Ecto neural progenitor cell (in vitro differentiated cells): ENCODE results near the gene PHKA1.
"Not testable (repeated sequence)": the region's sequence is repeated elsewhere in the genome, so short reads cannot be mapped to it uniquely, and the experiment has no call there.

Experiments used
- DNase-seq: peaks from one replicate; pipeline ENCODE4 v3.0.0-alpha.2; 2018; ENCODE audit warnings: low spot score

Gene PHKA1

GRCh38 chrX:72713599-72714477 is at the start of gene PHKA1:
Gene PHKA1 (minus strand): TSS chrX:72714306. CDS start chrX:72713880, 426 bp downstream.
- DNase-seq: peak; percentile 59

- not testable (repeated sequence) for DNase-seq
Measured at GRCh38 chrX:72760454-72760853, 46.3 kb upstream of the PHKA1 start.

GRCh38 chrX:72748545-72748944 is 34.4 kb upstream of the PHKA1 start:
- not testable (repeated sequence) for DNase-seq

- not testable (repeated sequence) for DNase-seq
Measured at GRCh38 chrX:72745546-72745945, 31.4 kb upstream of the PHKA1 start.

GRCh38 chrX:72735561-72735960 is 21.5 kb upstream of the PHKA1 start:
- no peak for DNase-seq

GRCh38 chrX:72733636-72734035 is 19.5 kb upstream of the PHKA1 start:
- DNase-seq: not testable (repeated sequence)

- no peak for DNase-seq
Measured at GRCh38 chrX:72727846-72728245, 13.7 kb upstream of the PHKA1 start.

GRCh38 chrX:72716766-72717165 is 2.7 kb upstream of the PHKA1 start:
- no peak for DNase-seq

GRCh38 chrX:72715546-72715945 is 1.4 kb upstream of the PHKA1 start:
- no peak for DNase-seq

GRCh38 chrX:72714478-72714916 is 391 bp upstream of the PHKA1 start:
- peak; percentile 54 for DNase-seq

- DNase-seq: no peak
Measured at GRCh38 chrX:72713130-72713529, 976 bp downstream of the PHKA1 start.

GRCh38 chrX:72712094-72712755 is 1.9 kb downstream of the PHKA1 start:
- no peak for DNase-seq

- no peak for DNase-seq
Measured at GRCh38 chrX:72705814-72706213, 8.3 kb downstream of the PHKA1 start.

GRCh38 chrX:72705111-72705510 is 9.0 kb downstream of the PHKA1 start:
- DNase-seq: no peak

- no peak for DNase-seq
Measured at GRCh38 chrX:72694170-72694569, 19.9 kb downstream of the PHKA1 start.

- no peak for DNase-seq
Measured at GRCh38 chrX:72693477-72693876, 20.6 kb downstream of the PHKA1 start.

GRCh38 chrX:72687396-72687795 is 26.7 kb downstream of the PHKA1 start:
- no peak for DNase-seq

GRCh38 chrX:72685810-72686456 is 28.2 kb downstream of the PHKA1 start:
- DNase-seq: no peak

- DNase-seq: no peak
Measured at GRCh38 chrX:72685018-72685417, 29.1 kb downstream of the PHKA1 start.

GRCh38 chrX:72683631-72684030 is 30.5 kb downstream of the PHKA1 start:
- DNase-seq: no peak

GRCh38 chrX:72676465-72676864 is 37.6 kb downstream of the PHKA1 start:
- DNase-seq: no peak

GRCh38 chrX:72673951-72674350 is 40.2 kb downstream of the PHKA1 start:
- not testable (repeated sequence) for DNase-seq

GRCh38 chrX:72669508-72669907 is 44.6 kb downstream of the PHKA1 start:
- DNase-seq: not testable (repeated sequence)
